ENCODE results near the gene ENO1. TPM values are rescaled to one million over a fixed set of nuclear protein-coding genes. Genes with fewer than 3 reads are reported as not detected.
A peak's percentile ranks its signal among the peaks of the same experiment; 100 is the strongest.
"Not testable (repeated sequence)": the region's sequence is repeated elsewhere in the genome, so short reads cannot be mapped to it uniquely, and the experiment has no call there.

Gene ENO1
- total and polyA plus RNA-seq, 9 of the 15 experiments (the other 6 are each of a cell fraction or from before 2014, with no cell fraction given), result 2,249 to 7,472 (median 2,868) TPM

DNA sequence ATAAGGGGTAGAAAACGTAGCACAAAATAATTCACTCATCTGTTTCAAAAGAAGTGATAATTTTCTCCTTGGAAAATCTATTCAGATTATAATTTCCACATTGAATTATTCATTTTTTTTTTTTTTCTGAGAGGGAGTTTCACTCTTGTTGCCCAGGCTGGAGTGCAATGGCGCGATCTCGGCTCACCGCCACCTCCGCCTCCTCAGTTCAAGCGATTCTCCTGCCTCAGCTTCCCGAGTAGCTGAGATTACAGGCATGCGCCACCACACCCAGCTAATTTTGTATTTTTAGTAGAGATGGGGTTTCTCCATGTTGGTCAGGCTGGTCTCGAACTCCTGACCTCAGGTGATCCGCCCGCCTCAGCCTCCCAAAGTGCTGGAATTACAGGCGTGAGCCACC is 59.7 kb downstream of the ENO1 start:
- Histone ChIP-seq H3K27ac (ENCODE audit: extremely low read depth, low read depth, low read length) (peak overlapping the region; percentile 90; the same call in 2 of the 3 replicates), H2AFZ (ENCODE audit: low read depth, low read length) (peak overlapping the region; percentile 83), H3K4me2 (ENCODE audit: insufficient read depth, low read length) (peak overlapping the region; percentile 84), H3K9ac (ENCODE audit: insufficient read depth in 1 of 2, low read depth in 2 of 2, low read length in 2 of 2) (peak overlapping the region in 1 of 2 experiments; percentile 76; a peak in 2 of 4 replicates), H3K79me2 (ENCODE audit: control insufficient read depth, insufficient read depth, low read length) (peaks cover 37% of the 10 kb centered on the region), H3K4me1 (replicated peaks in 1 of 2; ENCODE audit: control insufficient read depth in 2 of 2, insufficient read depth in 2 of 2, low read length in 2 of 2) (peaks cover 7 to 27% of the 10 kb centered on the region in 2 experiments)
- DNase-seq (ENCODE audit: extremely low read depth in 1 of 4, low spot score in 3 of 4); ATAC-seq; H3K27me3 ChIP-seq (ENCODE audit: control insufficient read depth in 2 of 2, insufficient read depth in 2 of 2, low read length in 2 of 2); BruUV-seq (replicated peaks); in situ Hi-C loops (cut with MboI); H4K20me1 ChIP-seq (replicated peaks; ENCODE audit: control insufficient read depth, insufficient read depth, low read length); intact Hi-C loops (cut with micrococcal nuclease); H3K36me3 ChIP-seq (ENCODE audit: control insufficient read depth, insufficient read depth, low read length); H3K9me3 ChIP-seq (replicated peaks; ENCODE audit: control insufficient read depth, insufficient read depth, low read depth, low read length); CTCF ChIA-PET (ENCODE audit: low intra/inter-chr PET ratio); H3K9me1 ChIP-seq (ENCODE audit: control insufficient read depth, insufficient read depth, low read length); H3K4me3 ChIP-seq; FAIRE-seq: not testable (repeated sequence)
- WGBS (ENCODE audit: insufficient coverage, low coverage, missing lambda C conversion rate), result 65% methylated on average over 11 of the region's 13 CpGs
- POLR2A ChIA-PET, result interaction anchor here (0.7 kb wide), 1 partner anchor 43 kb away, joined by 3 read pairs; no protein-coding TSS in a partner anchor
- TF ChIP-seq, protein P1, sequence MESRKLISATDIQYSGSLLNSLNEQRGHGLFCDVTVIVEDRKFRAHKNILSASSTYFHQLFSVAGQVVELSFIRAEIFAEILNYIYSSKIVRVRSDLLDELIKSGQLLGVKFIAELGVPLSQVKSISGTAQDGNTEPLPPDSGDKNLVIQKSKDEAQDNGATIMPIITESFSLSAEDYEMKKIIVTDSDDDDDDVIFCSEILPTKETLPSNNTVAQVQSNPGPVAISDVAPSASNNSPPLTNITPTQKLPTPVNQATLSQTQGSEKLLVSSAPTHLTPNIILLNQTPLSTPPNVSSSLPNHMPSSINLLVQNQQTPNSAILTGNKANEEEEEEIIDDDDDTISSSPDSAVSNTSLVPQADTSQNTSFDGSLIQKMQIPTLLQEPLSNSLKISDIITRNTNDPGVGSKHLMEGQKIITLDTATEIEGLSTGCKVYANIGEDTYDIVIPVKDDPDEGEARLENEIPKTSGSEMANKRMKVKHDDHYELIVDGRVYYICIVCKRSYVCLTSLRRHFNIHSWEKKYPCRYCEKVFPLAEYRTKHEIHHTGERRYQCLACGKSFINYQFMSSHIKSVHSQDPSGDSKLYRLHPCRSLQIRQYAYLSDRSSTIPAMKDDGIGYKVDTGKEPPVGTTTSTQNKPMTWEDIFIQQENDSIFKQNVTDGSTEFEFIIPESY (CRISPR knock-in tag; IDR thresholded peaks at IDR 0.05), result peak; percentile 86
- TF ChIP-seq MLLT1 (IDR thresholded peaks at IDR 0.05) (peak in 1 of 2 experiments; percentile 84; a peak in 2 of 4 replicates), ADNP (tag; IDR thresholded peaks at IDR 0.05) (0 out of 2 replicates have a peak, but pooled peaks have one; percentile 23), CC2D1A (IDR thresholded peaks at IDR 0.05) (0 out of 2 replicates have a peak, but pooled peaks have one; percentile 12), KDM1A (IDR thresholded peaks at IDR 0.05) (0 out of 4 replicates have a peak, but pooled peaks of 1 of the 2 experiments have one; percentile 6)
- TF ChIP-seq, protein P2, sequence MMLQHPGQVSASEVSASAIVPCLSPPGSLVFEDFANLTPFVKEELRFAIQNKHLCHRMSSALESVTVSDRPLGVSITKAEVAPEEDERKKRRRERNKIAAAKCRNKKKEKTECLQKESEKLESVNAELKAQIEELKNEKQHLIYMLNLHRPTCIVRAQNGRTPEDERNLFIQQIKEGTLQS (IDR thresholded peaks at IDR 0.05), result 0 out of 2 replicates have a peak, but pooled peaks have one; percentile 1
- TF ChIP-seq, protein P2 (CRISPR knock-in tag; conservative IDR thresholded peaks at IDR 0.05), result not testable (repeated sequence)
